Measurements from ENCODE around the gene OCRL. TPM values are rescaled to one million over a fixed set of nuclear protein-coding genes. Genes with fewer than 3 reads are reported as not detected.

The OCRL gene
- total RNA-seq, 1 experiment from 2014 or later, result 25.4 TPM

DNA sequence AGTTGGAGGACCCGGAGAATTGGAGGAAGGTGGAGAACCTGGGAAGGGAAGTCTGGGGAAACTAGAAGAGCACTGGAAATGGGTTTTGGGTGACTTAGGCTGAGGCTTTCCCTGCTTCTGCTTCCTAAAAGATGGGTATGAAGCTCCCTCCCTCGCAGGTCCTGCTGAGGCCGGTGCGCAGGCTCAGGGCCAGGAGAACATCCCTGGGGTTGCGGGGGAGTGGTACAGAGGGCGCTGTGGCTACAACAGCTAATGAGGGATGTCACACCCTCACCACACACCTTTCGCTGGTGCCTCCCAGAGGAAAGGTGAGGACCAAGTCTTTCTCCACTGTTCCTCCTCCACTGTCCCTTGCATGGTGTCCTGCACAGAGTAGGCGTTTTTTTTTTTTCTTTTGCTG lies 98.9 kb downstream of the OCRL start:
- TF ChIP-seq, protein P1, sequence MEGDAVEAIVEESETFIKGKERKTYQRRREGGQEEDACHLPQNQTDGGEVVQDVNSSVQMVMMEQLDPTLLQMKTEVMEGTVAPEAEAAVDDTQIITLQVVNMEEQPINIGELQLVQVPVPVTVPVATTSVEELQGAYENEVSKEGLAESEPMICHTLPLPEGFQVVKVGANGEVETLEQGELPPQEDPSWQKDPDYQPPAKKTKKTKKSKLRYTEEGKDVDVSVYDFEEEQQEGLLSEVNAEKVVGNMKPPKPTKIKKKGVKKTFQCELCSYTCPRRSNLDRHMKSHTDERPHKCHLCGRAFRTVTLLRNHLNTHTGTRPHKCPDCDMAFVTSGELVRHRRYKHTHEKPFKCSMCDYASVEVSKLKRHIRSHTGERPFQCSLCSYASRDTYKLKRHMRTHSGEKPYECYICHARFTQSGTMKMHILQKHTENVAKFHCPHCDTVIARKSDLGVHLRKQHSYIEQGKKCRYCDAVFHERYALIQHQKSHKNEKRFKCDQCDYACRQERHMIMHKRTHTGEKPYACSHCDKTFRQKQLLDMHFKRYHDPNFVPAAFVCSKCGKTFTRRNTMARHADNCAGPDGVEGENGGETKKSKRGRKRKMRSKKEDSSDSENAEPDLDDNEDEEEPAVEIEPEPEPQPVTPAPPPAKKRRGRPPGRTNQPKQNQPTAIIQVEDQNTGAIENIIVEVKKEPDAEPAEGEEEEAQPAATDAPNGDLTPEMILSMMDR (conservative IDR thresholded peaks at IDR 0.05; ENCODE audit: low read depth, low read length), result no peak
- TF ChIP-seq EZH2 (IDR thresholded peaks at IDR 0.05; ENCODE audit: borderline replicate concordance, low read depth, low read length, poor library complexity, severe bottlenecking), result no peak
- Histone ChIP-seq H3K27ac (ENCODE audit: low read depth, low read length, poor library complexity, severe bottlenecking) (no peak overlapping the region), H3K4me1 (ENCODE audit: insufficient read depth, low read length, poor library complexity, severe bottlenecking) (no peaks in the 10 kb centered on the region), H3K4me3 (ENCODE audit: low read depth, low read length, poor library complexity, severe bottlenecking) (no peak overlapping the region), H3K36me3 (ENCODE audit: insufficient read depth, low read length, poor library complexity, severe bottlenecking) (no peaks in the 10 kb centered on the region), H3K9me3 (ENCODE audit: low read depth, low read length, poor library complexity, severe bottlenecking) (no peaks in the 10 kb centered on the region), H3K27me3 (replicated peaks; ENCODE audit: insufficient read depth, low read depth, low read length, poor library complexity) (no peaks in the 10 kb centered on the region)
- no TSS peak for BruUV-seq (replicated peaks)
- DNase-seq (ENCODE audit: low spot score), result no peak
- intact Hi-C loops (cut with micrococcal nuclease; ENCODE audit: unreplicated experiment), result no loop called here
- POLR2A ChIA-PET (ENCODE audit: low non-redundant PET), result no interaction called here
- CTCF ChIA-PET, result interaction anchor here (0.5 kb wide), 1 partner anchor 99 kb away, joined by 6 read pairs; the partner anchor contains the start of gene OCRL

DNA sequence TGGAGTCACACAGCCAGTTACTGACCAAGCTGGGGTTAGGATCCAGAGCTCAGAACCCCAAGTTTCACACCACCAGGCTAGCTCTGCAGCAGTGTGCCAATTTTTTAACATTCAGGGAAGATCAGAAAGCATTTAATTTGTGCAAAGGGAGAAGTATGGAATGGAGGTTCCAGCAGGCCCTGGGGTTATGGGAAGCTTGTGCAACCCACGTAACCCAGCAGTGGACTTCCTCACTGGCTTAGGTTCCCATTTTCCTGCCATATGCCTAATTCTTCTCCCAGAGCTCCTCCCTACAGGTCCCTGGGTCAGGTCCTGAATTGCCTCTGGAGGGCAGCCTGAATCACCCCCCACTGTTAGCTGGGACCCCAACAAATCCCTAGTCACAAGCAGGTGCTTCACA lies 100.7 kb downstream of the OCRL start:
- ChIA-PET CTCF (no interaction called here), POLR2A (ENCODE audit: low non-redundant PET) (no interaction called here)
- no peaks in the 10 kb centered on the region for H3K36me3 ChIP-seq (ENCODE audit: insufficient read depth, low read length, poor library complexity, severe bottlenecking)
- no peaks in the 10 kb centered on the region for H3K4me1 ChIP-seq (ENCODE audit: insufficient read depth, low read length, poor library complexity, severe bottlenecking)
- H3K27me3 ChIP-seq (replicated peaks; ENCODE audit: insufficient read depth, low read depth, low read length, poor library complexity), result no peaks in the 10 kb centered on the region
- TF ChIP-seq, protein P1 (conservative IDR thresholded peaks at IDR 0.05; ENCODE audit: low read depth, low read length), result no peak
- TF ChIP-seq EZH2 (IDR thresholded peaks at IDR 0.05; ENCODE audit: borderline replicate concordance, low read depth, low read length, poor library complexity, severe bottlenecking), result no peak
- no TSS peak for BruUV-seq (replicated peaks)
- no peaks in the 10 kb centered on the region for H3K9me3 ChIP-seq (ENCODE audit: low read depth, low read length, poor library complexity, severe bottlenecking)
- no peak for DNase-seq (ENCODE audit: low spot score)
- no peak overlapping the region for H3K27ac ChIP-seq (ENCODE audit: low read depth, low read length, poor library complexity, severe bottlenecking)
- H3K4me3 ChIP-seq (ENCODE audit: low read depth, low read length, poor library complexity, severe bottlenecking), result no peak overlapping the region
- intact Hi-C loops (cut with micrococcal nuclease; ENCODE audit: unreplicated experiment), result no loop called here

DNA sequence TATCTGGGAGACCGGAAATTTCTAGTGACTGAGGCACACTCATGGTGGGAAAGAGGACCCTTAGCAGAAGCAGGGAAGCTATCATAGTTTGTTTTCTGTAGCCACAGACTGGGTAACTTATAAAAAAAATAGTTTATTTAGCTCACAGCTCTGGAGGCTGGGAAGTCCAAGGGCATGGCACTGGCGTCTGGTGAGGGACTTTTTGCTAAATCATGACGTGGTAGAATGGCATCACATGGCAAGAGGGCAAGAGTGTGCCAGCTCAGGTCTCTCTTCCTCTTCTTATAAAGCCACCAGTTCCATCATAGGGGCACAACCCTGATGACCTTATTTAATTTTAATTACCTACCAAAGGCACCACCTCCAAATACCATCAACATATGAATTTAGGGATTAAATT lies 101.4 kb downstream of the OCRL start:
- Histone ChIP-seq H3K36me3 (ENCODE audit: insufficient read depth, low read length, poor library complexity, severe bottlenecking) (no peaks in the 10 kb centered on the region), H3K27ac (ENCODE audit: low read depth, low read length, poor library complexity, severe bottlenecking) (no peak overlapping the region), H3K27me3 (replicated peaks; ENCODE audit: insufficient read depth, low read depth, low read length, poor library complexity) (no peaks in the 10 kb centered on the region), H3K4me1 (ENCODE audit: insufficient read depth, low read length, poor library complexity, severe bottlenecking) (no peaks in the 10 kb centered on the region), H3K4me3 (ENCODE audit: low read depth, low read length, poor library complexity, severe bottlenecking) (no peak overlapping the region), H3K9me3 (ENCODE audit: low read depth, low read length, poor library complexity, severe bottlenecking) (no peaks in the 10 kb centered on the region)
- DNase-seq (ENCODE audit: low spot score), result no peak
- no TSS peak for BruUV-seq (replicated peaks)
- ChIA-PET CTCF (no interaction called here), POLR2A (ENCODE audit: low non-redundant PET) (no interaction called here)
- TF ChIP-seq, protein P1 (conservative IDR thresholded peaks at IDR 0.05; ENCODE audit: low read depth, low read length), result no peak
- TF ChIP-seq EZH2 (IDR thresholded peaks at IDR 0.05; ENCODE audit: borderline replicate concordance, low read depth, low read length, poor library complexity, severe bottlenecking), result no peak
- intact Hi-C loops (cut with micrococcal nuclease; ENCODE audit: unreplicated experiment), result no loop called here
